ENCODE data around the gene BLOC1S1.
A peak's percentile ranks its signal among the peaks of the same experiment; 100 is the strongest.

The BLOC1S1 gene

GRCh38 chr12:55738123-55739024 is 22.5 kb downstream of the BLOC1S1 start:
- H2AFZ ChIP-seq = peak overlapping the region; percentile 91
- peak overlapping the region; percentile 79 for H3K4me3 ChIP-seq (ENCODE audit: low read depth, low read length)
- H3K79me2 ChIP-seq = peaks cover 8% of the 10 kb centered on the region
- H3K36me3 ChIP-seq (ENCODE audit: control insufficient read depth, insufficient read depth, low read length) = no peaks in the 10 kb centered on the region
- H3K4me2 ChIP-seq (ENCODE audit: low read length) = peak overlapping the region; percentile 81
- no peaks in the 10 kb centered on the region for H3K9me3 ChIP-seq (ENCODE audit: control insufficient read depth, low read length)
- no peaks in the 10 kb centered on the region for H3K27me3 ChIP-seq (ENCODE audit: control insufficient read depth, insufficient read depth, low read length)
- no peak overlapping the region for H3K9ac ChIP-seq
- peak overlapping the region; percentile 69 for H3K27ac ChIP-seq
- peaks cover 14% of the 10 kb centered on the region for H3K4me1 ChIP-seq
- peak; percentile 90 for TF ChIP-seq CTCF (IDR thresholded peaks at IDR 0.05)

DNA sequence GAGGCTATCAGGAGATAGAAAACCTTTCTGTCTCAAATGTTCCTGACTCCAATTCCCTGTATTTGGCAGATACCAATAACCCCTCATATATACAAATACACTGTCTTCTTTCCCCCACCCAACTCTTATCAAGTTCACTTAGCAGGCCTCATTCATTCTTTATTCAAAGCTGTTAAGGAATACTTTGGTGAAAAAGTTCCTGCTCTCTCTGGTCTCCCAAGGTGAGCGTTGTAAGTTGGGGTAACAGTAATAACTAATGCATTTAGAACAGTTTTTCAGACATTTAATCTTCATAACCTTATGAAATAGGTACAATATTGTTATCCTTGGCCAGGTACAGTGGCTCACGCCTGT is 23.2 kb downstream of the BLOC1S1 start:
- Histone ChIP-seq H3K4me3 (ENCODE audit: low read depth, low read length) (peak overlapping the region; percentile 79), H3K9ac (no peak overlapping the region), H3K27ac (peak overlapping the region; percentile 69), H3K4me1 (peaks cover 15% of the 10 kb centered on the region), H3K27me3 (ENCODE audit: control insufficient read depth, insufficient read depth, low read length) (no peaks in the 10 kb centered on the region), H3K79me2 (peaks cover 8% of the 10 kb centered on the region), H3K9me3 (ENCODE audit: control insufficient read depth, low read length) (no peaks in the 10 kb centered on the region), H2AFZ (no peak overlapping the region), H3K4me2 (ENCODE audit: low read length) (no peak overlapping the region), H3K36me3 (ENCODE audit: control insufficient read depth, insufficient read depth, low read length) (no peaks in the 10 kb centered on the region)
- TF ChIP-seq CTCF (IDR thresholded peaks at IDR 0.05) = no peak

GRCh38 chr12:55741931-55742680 is 26.3 kb downstream of the BLOC1S1 start:
- no peak overlapping the region for H3K9ac ChIP-seq
- H3K9me3 ChIP-seq (ENCODE audit: control insufficient read depth, low read length) = no peaks in the 10 kb centered on the region
- TF ChIP-seq CTCF (IDR thresholded peaks at IDR 0.05) = no peak
- H2AFZ ChIP-seq = peak overlapping the region; percentile 85
- H3K4me1 ChIP-seq = peaks cover 16% of the 10 kb centered on the region
- no peak overlapping the region for H3K4me3 ChIP-seq (ENCODE audit: low read depth, low read length)
- no peak overlapping the region for H3K27ac ChIP-seq
- H3K4me2 ChIP-seq (ENCODE audit: low read length) = peak overlapping the region; percentile 53
- no peaks in the 10 kb centered on the region for H3K36me3 ChIP-seq (ENCODE audit: control insufficient read depth, insufficient read depth, low read length)
- no peaks in the 10 kb centered on the region for H3K79me2 ChIP-seq
- H3K27me3 ChIP-seq (ENCODE audit: control insufficient read depth, insufficient read depth, low read length) = no peaks in the 10 kb centered on the region

DNA sequence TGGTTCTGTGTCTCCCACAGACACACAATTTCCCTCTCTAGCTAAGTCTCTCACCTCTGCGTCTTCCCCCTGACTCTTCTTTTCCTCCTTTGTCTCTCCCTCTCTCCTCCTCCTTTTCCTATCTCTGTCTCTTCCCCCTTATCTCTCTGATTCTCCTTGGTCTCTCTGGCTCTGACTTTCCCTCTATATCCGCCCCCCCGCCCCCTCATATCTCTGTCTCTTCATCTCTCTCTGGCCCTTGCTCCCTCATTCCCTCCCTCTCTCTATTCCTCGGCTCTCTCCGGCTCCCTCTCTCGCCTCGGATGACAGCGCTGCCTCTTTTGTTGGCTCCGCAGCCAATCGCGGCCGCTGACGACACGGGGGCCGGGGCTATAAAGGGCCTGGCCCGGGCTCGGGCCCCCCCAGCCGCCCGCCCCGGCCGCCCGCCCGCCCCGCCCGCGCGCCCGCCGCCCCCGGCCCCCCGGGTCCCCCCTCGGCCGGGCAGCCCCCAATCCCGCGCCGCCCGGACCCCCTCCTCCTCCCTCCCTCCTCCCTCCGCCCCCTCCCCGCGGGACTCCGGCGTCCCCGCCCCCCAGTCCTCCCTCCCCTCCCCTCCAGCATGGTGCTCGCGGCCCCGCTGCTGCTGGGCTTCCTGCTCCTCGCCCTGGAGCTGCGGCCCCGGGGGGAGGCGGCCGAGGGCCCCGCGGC is 27.0 kb downstream of the BLOC1S1 start, which contains the start of gene GDF11:
TSS of gene GDF11 (plus strand) at position 404 of the 687 bp plus-strand sequence. CDS start at position 599, 195 bp downstream.
- Histone ChIP-seq H2AFZ (peak within 1 kb of the TSS; percentile 85), H3K4me3 (ENCODE audit: low read depth, low read length) (peak within 1 kb of the TSS; percentile 49), H3K79me2 (no peaks in the 10 kb centered on the region), H3K4me1 (peaks cover 12% of the 10 kb centered on the region), H3K27me3 (ENCODE audit: control insufficient read depth, insufficient read depth, low read length) (no peaks in the 10 kb centered on the region), H3K9me3 (ENCODE audit: control insufficient read depth, low read length) (no peaks in the 10 kb centered on the region), H3K4me2 (ENCODE audit: low read length) (peak within 1 kb of the TSS; percentile 64), H3K27ac (no peak within 1 kb of the TSS), H3K9ac (no peak within 1 kb of the TSS), H3K36me3 (ENCODE audit: control insufficient read depth, insufficient read depth, low read length) (no peaks in the 10 kb centered on the region)
- TF ChIP-seq CTCF (IDR thresholded peaks at IDR 0.05) = no peak
